Liver (tissue), 9 donors: ENCODE measurements around the gene EIF4G3. TPM values are rescaled to one million over a fixed set of nuclear protein-coding genes. Genes with fewer than 3 reads are reported as not detected.

Experiments
- DNase-seq: peaks from one replicate; pipeline ENCODE4 v3.0.0-alpha.2; 2017; ENCODE audit warnings: low spot score
- H3K27ac ChIP-seq, 2 donors: one replicate each; pipeline ENCODE4 v1.7.0; 2013; ENCODE audit warnings: inconsistent platforms in 2 of 2, low read length in 2 of 2, control low read depth in 1 of 2, low read depth in 1 of 2, mild to moderate bottlenecking in 1 of 2
- H3K27me3 ChIP-seq, 4 donors: one replicate each; pipeline versions ENCODE4 v1.6.1 to v1.7.0; 2013; ENCODE audit warnings: low read length in 3 of 4, inconsistent platforms in 1 of 4, mild to moderate bottlenecking in 1 of 4, moderate library complexity in 1 of 4; ENCODE audit not compliant: control insufficient read depth in 4 of 4, insufficient read depth in 4 of 4
- H3K36me3 ChIP-seq, 4 donors: one replicate each; pipeline versions ENCODE4 v1.6.1 to v1.7.0; 2013; ENCODE audit warnings: low read length in 3 of 4, mild to moderate bottlenecking in 3 of 4, low read depth in 1 of 4, moderate library complexity in 1 of 4; ENCODE audit not compliant: control insufficient read depth in 4 of 4, insufficient read depth in 3 of 4
- H3K4me1 ChIP-seq, 4 donors: one replicate each; pipeline versions ENCODE4 v1.6.1 to v1.7.0; 2013; ENCODE audit warnings: low read length in 3 of 4, mild to moderate bottlenecking in 3 of 4, moderate library complexity in 1 of 4; ENCODE audit not compliant: control insufficient read depth in 4 of 4, insufficient read depth in 4 of 4
- H3K4me3 ChIP-seq, 3 donors: one replicate each; pipeline versions ENCODE4 v1.6.1 to v1.7.0; 2013; ENCODE audit warnings: low read length in 3 of 3, control low read depth in 1 of 3, low read depth in 1 of 3, mild to moderate bottlenecking in 1 of 3
- H3K9ac ChIP-seq, 2 donors: one replicate each; pipeline ENCODE4 v1.7.0; 2013; ENCODE audit warnings: low read length in 2 of 2, mild to moderate bottlenecking in 2 of 2, moderate library complexity in 2 of 2, control low read depth in 1 of 2, low read depth in 1 of 2
- H3K9me3 ChIP-seq, 4 donors: one replicate each; pipeline versions ENCODE4 v1.6.1 to v1.7.0; 2013; ENCODE audit warnings: low read length in 3 of 4; ENCODE audit not compliant: control insufficient read depth in 4 of 4
- EGR1 ChIP-seq, 2 donors: IDR thresholded peaks; 2 replicates each; pipeline ENCODE4 v1.6.1; 2016 to 2018; ENCODE audit warnings: antibody characterized with exemption in 2 of 2, low read depth in 2 of 2
- FOXA1 ChIP-seq: IDR thresholded peaks from 2 replicates; pipeline ENCODE4 v1.6.1; 2016; ENCODE audit warnings: antibody characterized with exemption
- GABPA ChIP-seq, 2 donors: IDR thresholded peaks in 1 of 2; conservative IDR thresholded peaks in 1 of 2; 2 replicates each; pipeline ENCODE4 v1.6.1; 2016; ENCODE audit warnings: antibody characterized with exemption in 2 of 2, mild to moderate bottlenecking in 1 of 2, moderate library complexity in 1 of 2
- HNF4A ChIP-seq, 2 donors: conservative IDR thresholded peaks; 2 replicates each; pipeline ENCODE4 v1.6.1; 2016; ENCODE audit warnings: antibody characterized with exemption in 2 of 2, mild to moderate bottlenecking in 2 of 2
- JUND ChIP-seq, 2 donors: IDR thresholded peaks; 2 replicates each; pipeline ENCODE4 v1.6.1; 2016; ENCODE audit warnings: antibody characterized with exemption in 2 of 2
- RAD21 ChIP-seq, 2 donors: IDR thresholded peaks; 2 replicates each; pipeline ENCODE4 v1.6.1; 2016; ENCODE audit warnings: antibody characterized with exemption in 2 of 2, mild to moderate bottlenecking in 2 of 2
- RXRA ChIP-seq, 2 donors: IDR thresholded peaks; 2 replicates each; pipeline ENCODE4 v1.6.1; 2017 to 2018; ENCODE audit warnings: antibody characterized with exemption in 2 of 2, mild to moderate bottlenecking in 1 of 2
- TAF1 ChIP-seq: conservative IDR thresholded peaks from 2 replicates; pipeline ENCODE4 v1.6.1; 2016; ENCODE audit warnings: antibody characterized with exemption, mild to moderate bottlenecking
- WGBS: extraction: QIAGEN DNeasy Blood & Tissue Kit; methylation state at CpG from one replicate; pipeline ENCODE4 v1.1.7; 2013; 5-methylcytosine and 5-hydroxymethylcytosine counted together
- polyA plus RNA-seq, 2 donors: library from polyadenylated mRNA; stranded (reverse) in 1 of 2; unstranded in 1 of 2; fragments of 200-250 nt in 1 of 2; fragments of >200 nt in 1 of 2; fragmentation: Nextera tagmentation in 1 of 2; extraction: Ambion mirVana in 1 of 2; gene quantifications; one replicate each; pipeline versions ENCODE4 v1.2.1 to v1.2.3, GENCODE V29; 2013 to 2015
- total RNA-seq, 2 donors: library from RNA; depleted of rRNA; stranded (reverse); fragments of >200 nt; gene quantifications; one replicate each; pipeline ENCODE4 v1.2.3, GENCODE V29; 2014
- TF ChIP-seq, protein P1 (sequence below): IDR thresholded peaks from 2 replicates; pipeline ENCODE4 v1.6.1; 2016; ENCODE audit warnings: antibody characterized with exemption
- TF ChIP-seq, protein P2 (sequence below): IDR thresholded peaks from 2 replicates; pipeline ENCODE4 v1.6.1; 2016; ENCODE audit warnings: antibody characterized with exemption
- TF ChIP-seq, protein P3 (sequence below): IDR thresholded peaks from 2 replicates; pipeline ENCODE4 v1.6.1; 2016; ENCODE audit warnings: antibody characterized with exemption, mild to moderate bottlenecking
- TF ChIP-seq, protein P4 (sequence below): fragments of 150-350 bp; IDR thresholded peaks from 2 replicates; pipeline ENCODE4 v1.5.1; 2017; ENCODE audit warnings: improper control_type of control experiment, low read depth, low read length; ENCODE audit not compliant: missing input control
- donor health status: healthy.
- donor health status: healthy.
- donor health status: healthy.
- donor health status: healthy.
- donor health status: healthy.

EIF4G3 gene
- total and polyA plus RNA-seq, 4 donors: 7.6 to 22.8 (median 11.7) TPM

DNA sequence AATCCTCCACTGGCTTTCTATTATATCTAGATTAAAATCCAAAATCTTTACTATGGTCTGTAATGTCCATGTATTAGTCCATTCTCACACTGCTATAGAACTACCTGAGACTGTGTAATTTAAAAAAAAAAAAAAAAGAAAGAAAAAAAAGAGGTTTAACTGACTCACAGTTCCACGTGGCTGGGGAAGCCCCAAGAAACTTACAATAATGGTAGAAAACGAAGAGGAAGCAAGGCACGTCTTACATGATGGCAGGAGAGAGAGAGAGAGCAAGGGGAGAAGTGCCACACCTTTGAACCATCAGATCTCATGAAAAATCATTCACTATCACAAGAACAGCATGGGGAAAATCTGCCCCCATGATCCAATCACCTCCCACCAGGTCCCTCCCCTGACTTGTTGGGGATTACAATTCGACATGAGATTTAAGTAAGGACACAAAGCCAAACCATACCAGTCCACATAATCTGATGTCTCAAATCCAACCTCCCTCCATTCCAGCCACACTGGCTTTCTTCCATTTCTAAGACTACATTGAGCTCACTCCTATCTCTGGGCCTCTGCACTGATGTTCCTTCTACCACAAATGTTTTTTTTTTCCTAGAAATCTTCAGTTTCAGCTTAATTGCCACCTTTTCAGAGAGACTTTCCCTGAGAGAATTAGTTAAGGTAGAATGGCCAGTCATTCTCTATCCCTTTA is 92.4 kb downstream of the EIF4G3 start (continued):
- TF ChIP-seq HNF4A (conservative IDR thresholded peaks at IDR 0.05) (no peak), JUND (IDR thresholded peaks at IDR 0.05) (no peak), RAD21 (IDR thresholded peaks at IDR 0.05) (no peak), EGR1 (IDR thresholded peaks at IDR 0.05; ENCODE audit: low read depth in 2 of 2) (no peak), RXRA (IDR thresholded peaks at IDR 0.05) (no peak)
- TF ChIP-seq, protein P1, sequence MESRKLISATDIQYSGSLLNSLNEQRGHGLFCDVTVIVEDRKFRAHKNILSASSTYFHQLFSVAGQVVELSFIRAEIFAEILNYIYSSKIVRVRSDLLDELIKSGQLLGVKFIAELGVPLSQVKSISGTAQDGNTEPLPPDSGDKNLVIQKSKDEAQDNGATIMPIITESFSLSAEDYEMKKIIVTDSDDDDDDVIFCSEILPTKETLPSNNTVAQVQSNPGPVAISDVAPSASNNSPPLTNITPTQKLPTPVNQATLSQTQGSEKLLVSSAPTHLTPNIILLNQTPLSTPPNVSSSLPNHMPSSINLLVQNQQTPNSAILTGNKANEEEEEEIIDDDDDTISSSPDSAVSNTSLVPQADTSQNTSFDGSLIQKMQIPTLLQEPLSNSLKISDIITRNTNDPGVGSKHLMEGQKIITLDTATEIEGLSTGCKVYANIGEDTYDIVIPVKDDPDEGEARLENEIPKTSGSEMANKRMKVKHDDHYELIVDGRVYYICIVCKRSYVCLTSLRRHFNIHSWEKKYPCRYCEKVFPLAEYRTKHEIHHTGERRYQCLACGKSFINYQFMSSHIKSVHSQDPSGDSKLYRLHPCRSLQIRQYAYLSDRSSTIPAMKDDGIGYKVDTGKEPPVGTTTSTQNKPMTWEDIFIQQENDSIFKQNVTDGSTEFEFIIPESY: no peak
- TF ChIP-seq, protein P2, sequence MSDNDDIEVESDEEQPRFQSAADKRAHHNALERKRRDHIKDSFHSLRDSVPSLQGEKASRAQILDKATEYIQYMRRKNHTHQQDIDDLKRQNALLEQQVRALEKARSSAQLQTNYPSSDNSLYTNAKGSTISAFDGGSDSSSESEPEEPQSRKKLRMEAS: no peak

DNA sequence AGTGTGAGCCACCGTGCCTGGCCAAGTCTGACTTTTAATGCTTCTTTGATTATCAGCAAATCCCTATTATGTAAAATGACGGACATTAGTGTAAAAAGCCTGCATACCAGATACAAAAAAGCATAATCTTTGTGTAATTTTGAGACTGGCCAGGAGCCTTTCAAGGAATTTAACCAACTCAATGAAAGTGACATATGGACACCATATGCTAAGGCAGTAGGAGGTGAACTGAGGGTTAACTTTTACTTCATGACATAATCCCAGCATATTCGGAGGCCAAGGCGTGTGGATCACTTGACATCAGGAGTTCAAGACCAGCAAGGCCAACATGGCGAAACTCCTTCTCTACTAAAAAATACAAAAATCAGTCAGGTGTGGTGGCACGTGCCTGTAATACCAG is 94.6 kb downstream of the EIF4G3 start:
- Histone ChIP-seq H3K27ac (no peak overlapping the region), H3K36me3 (peaks cover 0 to 2% (median 0%) of the 10 kb centered on the region in 4 donors)

More for the DNA sequence above, 94.6 kb downstream of the EIF4G3 start:
- peaks cover 0 to 2% (median 0%) of the 10 kb centered on the region in 4 donors for H3K4me1 ChIP-seq
- no peak overlapping the region for H3K4me3 ChIP-seq
- TF ChIP-seq JUND (IDR thresholded peaks at IDR 0.05) (no peak), GABPA (IDR thresholded peaks at IDR 0.05 in 1 of 2, conservative IDR thresholded peaks at IDR 0.05 in 1 of 2) (no peak), RAD21 (IDR thresholded peaks at IDR 0.05) (no peak), FOXA1 (no peak), RXRA (IDR thresholded peaks at IDR 0.05) (no peak), TAF1 (no peak), HNF4A (conservative IDR thresholded peaks at IDR 0.05) (no peak)
- TF ChIP-seq, protein P3, sequence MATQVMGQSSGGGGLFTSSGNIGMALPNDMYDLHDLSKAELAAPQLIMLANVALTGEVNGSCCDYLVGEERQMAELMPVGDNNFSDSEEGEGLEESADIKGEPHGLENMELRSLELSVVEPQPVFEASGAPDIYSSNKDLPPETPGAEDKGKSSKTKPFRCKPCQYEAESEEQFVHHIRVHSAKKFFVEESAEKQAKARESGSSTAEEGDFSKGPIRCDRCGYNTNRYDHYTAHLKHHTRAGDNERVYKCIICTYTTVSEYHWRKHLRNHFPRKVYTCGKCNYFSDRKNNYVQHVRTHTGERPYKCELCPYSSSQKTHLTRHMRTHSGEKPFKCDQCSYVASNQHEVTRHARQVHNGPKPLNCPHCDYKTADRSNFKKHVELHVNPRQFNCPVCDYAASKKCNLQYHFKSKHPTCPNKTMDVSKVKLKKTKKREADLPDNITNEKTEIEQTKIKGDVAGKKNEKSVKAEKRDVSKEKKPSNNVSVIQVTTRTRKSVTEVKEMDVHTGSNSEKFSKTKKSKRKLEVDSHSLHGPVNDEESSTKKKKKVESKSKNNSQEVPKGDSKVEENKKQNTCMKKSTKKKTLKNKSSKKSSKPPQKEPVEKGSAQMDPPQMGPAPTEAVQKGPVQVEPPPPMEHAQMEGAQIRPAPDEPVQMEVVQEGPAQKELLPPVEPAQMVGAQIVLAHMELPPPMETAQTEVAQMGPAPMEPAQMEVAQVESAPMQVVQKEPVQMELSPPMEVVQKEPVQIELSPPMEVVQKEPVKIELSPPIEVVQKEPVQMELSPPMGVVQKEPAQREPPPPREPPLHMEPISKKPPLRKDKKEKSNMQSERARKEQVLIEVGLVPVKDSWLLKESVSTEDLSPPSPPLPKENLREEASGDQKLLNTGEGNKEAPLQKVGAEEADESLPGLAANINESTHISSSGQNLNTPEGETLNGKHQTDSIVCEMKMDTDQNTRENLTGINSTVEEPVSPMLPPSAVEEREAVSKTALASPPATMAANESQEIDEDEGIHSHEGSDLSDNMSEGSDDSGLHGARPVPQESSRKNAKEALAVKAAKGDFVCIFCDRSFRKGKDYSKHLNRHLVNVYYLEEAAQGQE: no peak
- TF ChIP-seq, protein P4, sequence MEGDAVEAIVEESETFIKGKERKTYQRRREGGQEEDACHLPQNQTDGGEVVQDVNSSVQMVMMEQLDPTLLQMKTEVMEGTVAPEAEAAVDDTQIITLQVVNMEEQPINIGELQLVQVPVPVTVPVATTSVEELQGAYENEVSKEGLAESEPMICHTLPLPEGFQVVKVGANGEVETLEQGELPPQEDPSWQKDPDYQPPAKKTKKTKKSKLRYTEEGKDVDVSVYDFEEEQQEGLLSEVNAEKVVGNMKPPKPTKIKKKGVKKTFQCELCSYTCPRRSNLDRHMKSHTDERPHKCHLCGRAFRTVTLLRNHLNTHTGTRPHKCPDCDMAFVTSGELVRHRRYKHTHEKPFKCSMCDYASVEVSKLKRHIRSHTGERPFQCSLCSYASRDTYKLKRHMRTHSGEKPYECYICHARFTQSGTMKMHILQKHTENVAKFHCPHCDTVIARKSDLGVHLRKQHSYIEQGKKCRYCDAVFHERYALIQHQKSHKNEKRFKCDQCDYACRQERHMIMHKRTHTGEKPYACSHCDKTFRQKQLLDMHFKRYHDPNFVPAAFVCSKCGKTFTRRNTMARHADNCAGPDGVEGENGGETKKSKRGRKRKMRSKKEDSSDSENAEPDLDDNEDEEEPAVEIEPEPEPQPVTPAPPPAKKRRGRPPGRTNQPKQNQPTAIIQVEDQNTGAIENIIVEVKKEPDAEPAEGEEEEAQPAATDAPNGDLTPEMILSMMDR: no peak
- TF ChIP-seq, protein P2: no peak
- WGBS: 95% methylated on average over 6 of the region's 6 CpGs
- H3K27me3 ChIP-seq: no peaks in the 10 kb centered on the region
- DNase-seq: no peak
- no peaks in the 10 kb centered on the region for H3K9me3 ChIP-seq
- H3K9ac ChIP-seq: no peak overlapping the region
